ENCODE data around the gene FURIN.

DNA sequence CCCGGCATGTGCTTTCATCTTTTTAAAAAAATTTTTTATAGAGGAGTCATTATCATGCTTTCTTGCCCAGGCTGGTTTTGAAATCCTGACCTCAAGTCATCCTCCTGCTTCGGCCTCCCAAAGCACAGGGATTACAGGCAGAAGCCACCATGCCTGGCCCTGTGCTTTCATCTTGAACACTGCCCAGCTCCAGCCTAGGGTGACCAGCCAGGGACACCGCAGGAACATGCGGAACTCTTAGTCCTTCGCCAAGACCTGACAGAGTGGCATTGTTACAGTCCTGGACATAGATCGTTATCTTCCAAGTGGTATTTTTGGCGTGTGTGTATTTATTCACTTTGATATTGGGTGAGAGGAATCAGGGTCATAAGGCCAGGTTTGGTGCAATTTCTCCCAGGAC lies 7.9 kb upstream of the FURIN start:
- TF ChIP-seq, protein P1, sequence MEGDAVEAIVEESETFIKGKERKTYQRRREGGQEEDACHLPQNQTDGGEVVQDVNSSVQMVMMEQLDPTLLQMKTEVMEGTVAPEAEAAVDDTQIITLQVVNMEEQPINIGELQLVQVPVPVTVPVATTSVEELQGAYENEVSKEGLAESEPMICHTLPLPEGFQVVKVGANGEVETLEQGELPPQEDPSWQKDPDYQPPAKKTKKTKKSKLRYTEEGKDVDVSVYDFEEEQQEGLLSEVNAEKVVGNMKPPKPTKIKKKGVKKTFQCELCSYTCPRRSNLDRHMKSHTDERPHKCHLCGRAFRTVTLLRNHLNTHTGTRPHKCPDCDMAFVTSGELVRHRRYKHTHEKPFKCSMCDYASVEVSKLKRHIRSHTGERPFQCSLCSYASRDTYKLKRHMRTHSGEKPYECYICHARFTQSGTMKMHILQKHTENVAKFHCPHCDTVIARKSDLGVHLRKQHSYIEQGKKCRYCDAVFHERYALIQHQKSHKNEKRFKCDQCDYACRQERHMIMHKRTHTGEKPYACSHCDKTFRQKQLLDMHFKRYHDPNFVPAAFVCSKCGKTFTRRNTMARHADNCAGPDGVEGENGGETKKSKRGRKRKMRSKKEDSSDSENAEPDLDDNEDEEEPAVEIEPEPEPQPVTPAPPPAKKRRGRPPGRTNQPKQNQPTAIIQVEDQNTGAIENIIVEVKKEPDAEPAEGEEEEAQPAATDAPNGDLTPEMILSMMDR (conservative IDR thresholded peaks at IDR 0.05 in 1 of 2, IDR thresholded peaks at IDR 0.05 in 1 of 2; ENCODE audit: extremely low read depth in 1 of 2, insufficient read depth in 1 of 2, low read depth in 1 of 2, low read length in 2 of 2): no peak
- TF ChIP-seq EZH2 (IDR thresholded peaks at IDR 0.05; ENCODE audit: borderline replicate concordance, low read length): no peak
